AG04449 (cell line): ENCODE data around the gene SH3GL1.

Experiments used
- CTCF ChIA-PET: fragments of 350-600 bp; formaldehyde crosslinking; extraction: SDS; loops from one replicate; lab custom pipeline; 2021; ENCODE audit warnings: antibody characterized with exemption; lab: Yijun Ruan, JAX
- POLR2A ChIA-PET: fragments of 400-600, 350-600 bp; formaldehyde crosslinking; extraction: SDS; loops from one replicate; lab custom pipeline; 2020; ENCODE audit warnings: antibody characterized with exemption, inconsistent platforms; lab: Yijun Ruan, JAX
- DNase-seq: peaks from one replicate; pipeline ENCODE4 v3.0.0-alpha.2; 2010; ENCODE audit warnings: low read depth, low spot score
- H3K4me3 ChIP-seq: 2 replicates; pipeline ENCODE4 v1.5.1; 2011; ENCODE audit warnings: low read depth, mild to moderate bottlenecking, control low read depth, low read length
- CTCF ChIP-seq: IDR thresholded peaks from one replicate; pipeline ENCODE4 v1.5.1; 2011; ENCODE audit warnings: mild to moderate bottlenecking, moderate library complexity, low read length, control low read depth, inconsistent platforms; ENCODE audit not compliant: insufficient read depth; ENCODE audit errors: missing control alignments

Gene SH3GL1

GRCh38 chr19:4442819-4443146 is 42.4 kb upstream of the SH3GL1 start:
- TF ChIP-seq CTCF: no peak
- ChIA-PET CTCF (no interaction called here), POLR2A (no interaction called here)
- no peak overlapping the region for H3K4me3 ChIP-seq
- no peak for DNase-seq

GRCh38 chr19:4441994-4442818 is 41.9 kb upstream of the SH3GL1 start:
- DNase-seq: no peak
- ChIA-PET POLR2A (no interaction called here), CTCF (no interaction called here)
- H3K4me3 ChIP-seq: no peak overlapping the region
- TF ChIP-seq CTCF: no peak

GRCh38 chr19:4439243-4439642 is 38.9 kb upstream of the SH3GL1 start:
- ChIA-PET CTCF (interaction anchor here (1.2 to 1.4 kb wide), 2 partner anchors 26 to 37 kb away, joined by 3 to 4 read pairs; partner anchors contain the start of gene CHAF1A), POLR2A (no interaction called here)
- DNase-seq: no peak
- H3K4me3 ChIP-seq: no peak overlapping the region
- TF ChIP-seq CTCF: no peak

GRCh38 chr19:4437103-4437502 is 36.8 kb upstream of the SH3GL1 start:
- no peak for TF ChIP-seq CTCF
- ChIA-PET POLR2A (no interaction called here), CTCF (no interaction called here)
- H3K4me3 ChIP-seq: no peak overlapping the region
- no peak for DNase-seq

- TF ChIP-seq CTCF: no peak
- ChIA-PET CTCF (no interaction called here), POLR2A (no interaction called here)
- H3K4me3 ChIP-seq: no peak overlapping the region
- no peak for DNase-seq
Observed at GRCh38 chr19:4436231-4436630, 35.9 kb upstream of the SH3GL1 start.

- no peak overlapping the region for H3K4me3 ChIP-seq
- POLR2A ChIA-PET: no interaction called here
- CTCF ChIA-PET: interaction anchor here (1.0 kb wide), 1 partner anchor 40 kb away, joined by 3 read pairs; no protein-coding TSS in a partner anchor
- TF ChIP-seq CTCF: no peak
- no peak for DNase-seq
Observed at GRCh38 chr19:4434391-4434790, 34.0 kb upstream of the SH3GL1 start.
